GM12878 (cell line): ENCODE results near the gene RAN. TPM values are rescaled to one million over a fixed set of nuclear protein-coding genes. Genes with fewer than 3 reads are reported as not detected.
A peak's percentile ranks its signal among the peaks of the same experiment; 100 is the strongest.

ENCODE experiments used
- ATAC-seq: fragments of 200-7000 bp; cut with Tn5 transposase; 3 replicates; pipeline ENCODE4 v1.9.1; 2020; ENCODE audit warnings: mild to moderate bottlenecking, moderate library complexity
- BruUV-seq: library from RNA; stranded (reverse); fragments of 400-500 nt; replicated peaks from 2 replicates; lab custom pipeline; 2021; lab: Mats Ljungman, UMichigan
- CTCF ChIA-PET: fragments of 300-600 bp; sonication (Branson Sonifier 250); formaldehyde crosslinking; extraction: SDS; loops from one replicate; lab custom pipeline; 2021; ENCODE audit warnings: inconsistent platforms; lab: Yijun Ruan, JAX
- POLR2A ChIA-PET: fragments of 350-600 bp; formaldehyde crosslinking; extraction: SDS; loops from one replicate; lab custom pipeline; 2021; ENCODE audit warnings: inconsistent platforms; lab: Charles Lee
- RAD21 ChIA-PET: fragments of 300-600 bp; sonication (Branson Sonifier 250); formaldehyde crosslinking; loops from one replicate; lab custom pipeline; 2023; ENCODE audit warnings: antibody characterized with exemption; ENCODE audit not compliant: unreplicated experiment; lab: Charles Lee
- SMC1A ChIA-PET: fragments of 300-600 bp; sonication (Branson Sonifier 250); formaldehyde crosslinking; loops from one replicate; lab custom pipeline; 2023; ENCODE audit not compliant: unreplicated experiment, uncharacterized antibody; lab: Charles Lee
- DNase-seq: peaks from one replicate; pipeline ENCODE4 v3.0.0-alpha.2; 2011; ENCODE audit warnings: low read depth, low spot score
- FAIRE-seq: peaks from 3 replicates; lab custom pipeline; 2011; peaks lifted over from hg19 to GRCh38; lab: Jason Lieb, UNC
- H2AFZ ChIP-seq: 2 replicates; pipeline ENCODE4 v1.6.0; 2011; ENCODE audit warnings: low read depth, low read length, control low read depth; ENCODE audit not compliant: control insufficient read depth
- H3K27ac ChIP-seq: 2 replicates; pipeline ENCODE4 v1.5.1; 2011; ENCODE audit warnings: control low read depth; ENCODE audit not compliant: control insufficient read depth, insufficient read depth
- H3K27me3 ChIP-seq, 2 experiments: replicated peaks in 1 of 2; 2 replicates each; pipeline versions ENCODE4 v1.6.0 to v1.6.1; 2011; ENCODE audit warnings: low read length in 1 of 2; ENCODE audit not compliant: control insufficient read depth in 2 of 2, insufficient read depth in 2 of 2
- H3K36me3 ChIP-seq, 2 experiments: 2 replicates each; pipeline ENCODE4 v1.5.1; 2011; ENCODE audit warnings: low read length in 1 of 2; ENCODE audit not compliant: control insufficient read depth in 2 of 2, insufficient read depth in 2 of 2
- H3K4me1 ChIP-seq: 2 replicates; pipeline ENCODE4 v1.6.1; 2011; ENCODE audit warnings: mild to moderate bottlenecking, low read length, moderate library complexity, mixed read lengths; ENCODE audit not compliant: control insufficient read depth, insufficient read depth
- H3K4me2 ChIP-seq: 2 replicates; pipeline ENCODE4 v1.6.0; 2011; ENCODE audit warnings: control low read depth; ENCODE audit not compliant: control insufficient read depth, insufficient read depth
- H3K4me3 ChIP-seq: fragments of 200-600 bp; sonication (generic); 2 replicates; pipeline ENCODE4 v1.5.1; 2016
- H3K79me2 ChIP-seq: 2 replicates; pipeline ENCODE4 v1.6.0; 2011; ENCODE audit warnings: low read length; ENCODE audit not compliant: control insufficient read depth, insufficient read depth
- H3K9ac ChIP-seq: 2 replicates; pipeline ENCODE4 v1.8.0; 2011; ENCODE audit warnings: low read length, control low read depth, mixed read lengths; ENCODE audit not compliant: control insufficient read depth, insufficient read depth
- H3K9me3 ChIP-seq: replicated peaks from 3 replicates; pipeline ENCODE4 v1.5.1; 2011; ENCODE audit warnings: mild to moderate bottlenecking, low read length; ENCODE audit not compliant: control insufficient read depth, insufficient read depth
- H4K20me1 ChIP-seq: 2 replicates; pipeline ENCODE4 v1.6.0; 2011; ENCODE audit not compliant: control insufficient read depth, insufficient read depth
- E2F8 ChIP-seq: fragments of 450-650 bp; IDR thresholded peaks from 2 replicates; pipeline ENCODE4 v1.6.1; 2018; ENCODE audit warnings: mild to moderate bottlenecking, low read depth, moderate library complexity; ENCODE audit not compliant: partially characterized antibody
- EED ChIP-seq: sonication (generic); IDR thresholded peaks from 2 replicates; pipeline ENCODE4 v1.6.1; 2016; ENCODE audit warnings: antibody characterized with exemption, low read depth
- EGR1 ChIP-seq, 2 experiments: IDR thresholded peaks; 1 replicate in 1 of 2; 2 replicates in 1 of 2; pipeline ENCODE4 v1.6.1; 2011 to 2012; ENCODE audit warnings: low read depth in 2 of 2, low read length in 2 of 2, borderline replicate concordance in 1 of 2, mild to moderate bottlenecking in 1 of 2, moderate library complexity in 1 of 2
- IKZF2 ChIP-seq, 2 experiments: fragments of 450-650 bp; IDR thresholded peaks; 2 replicates each; pipeline ENCODE4 v1.6.1; 2017; ENCODE audit warnings: mild to moderate bottlenecking in 2 of 2, moderate library complexity in 2 of 2
- PAX8 ChIP-seq: fragments of 450-650 bp; IDR thresholded peaks from 2 replicates; pipeline ENCODE4 v1.6.1; 2017; ENCODE audit warnings: mild to moderate bottlenecking, moderate library complexity
- POLR2AphosphoS5 ChIP-seq: IDR thresholded peaks from 2 replicates; pipeline ENCODE4 v1.6.1; 2011; ENCODE audit warnings: mild to moderate bottlenecking, low read length, inconsistent platforms
- SIN3A ChIP-seq: IDR thresholded peaks from 2 replicates; pipeline ENCODE4 v1.6.1; 2012; ENCODE audit warnings: low read depth, low read length, improper control_type of control experiment
- WGBS: methylation state at CpG from one replicate; pipeline ENCODE4 v1.1.6; 2016; ENCODE audit warnings: low lambda C conversion rate; ENCODE audit not compliant: insufficient replicate concordance, insufficient coverage; ENCODE audit errors: missing lambda C conversion rate; 5-methylcytosine and 5-hydroxymethylcytosine counted together
- in situ Hi-C: fragments of 300-500 bp; cut with MboI; formaldehyde crosslinking; loops from 9 replicates; pipeline ENCODE4 v1.14.3; 2018; ENCODE audit warnings: mixed read lengths
- intact Hi-C: fragments of 100-400 bp; cut with micrococcal nuclease; formaldehyde crosslinking; loops from one replicate; pipeline ENCODE4 v1.14.2; 2022; ENCODE audit not compliant: unreplicated experiment
- polyA plus RNA-seq, 11 experiments: library from polyadenylated mRNA; depleted of rRNA in 4 of 11; unstranded in 6 of 11; stranded (reverse) in 5 of 11; fragments of >200 nt; fragmentation: Nextera tagmentation in 4 of 11; fragmentation: Illumina TruSeq in 1 of 11; extraction: Ambion mirVana in 4 of 11; extraction: Trizol in 1 of 11; gene quantifications; 1 replicate in 1 of 11; 2 replicates in 10 of 11; pipeline versions ENCODE4 v1.2.1 to v1.2.3, GENCODE V29; 2011 to 2016; ENCODE audit warnings: inconsistent platforms in 2 of 11, missing spikeins in 2 of 11, low read depth in 1 of 11
- total RNA-seq, 4 experiments: library from RNA; depleted of rRNA in 3 of 4; stranded (reverse); fragments of >200 nt in 3 of 4; fragmentation: Illumina TruSeq in 1 of 4; extraction: Trizol in 1 of 4; gene quantifications; 2 replicates each; pipeline versions ENCODE4 v1.2.1 to v1.2.3, GENCODE V29; 2013 to 2021

The RAN gene
- total and polyA plus RNA-seq, 10 of the 15 experiments (the other 5 are each of a cell fraction or from before 2014, with no cell fraction given): 1,598 to 3,769 (median 2,845) TPM

GRCh38 chr12:130873825-130874224 is 2.0 kb downstream of the RAN start (continued):
- no peak for TF ChIP-seq SIN3A
- TF ChIP-seq IKZF2 (IDR thresholded peaks at IDR 0.05): peak; percentile 63 to 66; a peak in 2 of 4 replicates

GRCh38 chr12:130874696-130875095 is 2.8 kb downstream of the RAN start:
- H3K9me3 ChIP-seq: no peaks in the 10 kb centered on the region
- TF ChIP-seq E2F8: no peak
- TF ChIP-seq EGR1 (IDR thresholded peaks at IDR 0.05; ENCODE audit: borderline replicate concordance in 1 of 2, low read depth in 2 of 2, low read length in 2 of 2): no peak
- 0 out of 2 replicates have a peak, but pooled peaks have one; percentile 11 for TF ChIP-seq POLR2AphosphoS5
- no peak for TF ChIP-seq EED
- no peak for TF ChIP-seq PAX8
- H3K4me3 ChIP-seq: peak overlapping the region; percentile 98; the same call in 1 of the 2 replicates
- DNase-seq (no peak), ATAC-seq (no peak), FAIRE-seq (no peak)
- ChIA-PET SMC1A (no interaction called here), RAD21 (interaction anchor here (1.3 kb wide), 1 partner anchor 219 kb away, joined by 3 read pairs; no protein-coding TSS in a partner anchor), POLR2A (interaction anchor here (0.8 to 1.2 kb wide), 3 partner anchors 38 to 95 kb away, joined by 3 to 5 read pairs (median 3); no protein-coding TSS in a partner anchor), CTCF (interaction anchor here (1.7 to 2.0 kb wide), 2 partner anchors 48 to 229 kb away, joined by 4 read pairs; no protein-coding TSS in a partner anchor)
- no peak overlapping the region for H3K27ac ChIP-seq
- BruUV-seq: no TSS peak
- no peaks in the 10 kb centered on the region for H3K27me3 ChIP-seq
- H3K36me3 ChIP-seq: peaks cover 6 to 34% of the 10 kb centered on the region in 2 experiments
- peak overlapping the region; percentile 75 for H3K4me2 ChIP-seq
- peak overlapping the region; percentile 9 for H3K9ac ChIP-seq
- intact Hi-C loops (loop anchor here (5.0 kb wide), 3 partner anchors 37 to 128 kb away; partner anchors contain the start of gene STX2), in situ Hi-C loops (no loop called here)
- no peak overlapping the region for H2AFZ ChIP-seq
- H4K20me1 ChIP-seq: peaks cover 3% of the 10 kb centered on the region; the same call in 1 of the 2 replicates
- peaks cover 54% of the 10 kb centered on the region for H3K79me2 ChIP-seq
- WGBS: 83% methylated on average over 10 of the region's 10 CpGs
- H3K4me1 ChIP-seq: peaks cover 25% of the 10 kb centered on the region
